HEK293T (cell line): ENCODE measurements around the gene CDH4.

Experiments
- BHLHE40 ChIP-seq: fragments of 450-650 bp; IDR thresholded peaks from 2 replicates; pipeline ENCODE4 v1.6.1; 2016; ENCODE audit warnings: mild to moderate bottlenecking, moderate library complexity, borderline replicate concordance
- CTBP1 ChIP-seq: fragments of 450-650 bp; IDR thresholded peaks from 2 replicates; pipeline ENCODE4 v1.6.1; 2016; ENCODE audit warnings: borderline replicate concordance
- ELF4 ChIP-seq: fragments of 450-650 bp; IDR thresholded peaks from 2 replicates; pipeline ENCODE4 v1.6.1; 2017; ENCODE audit warnings: antibody characterized with exemption
- FOXA1 ChIP-seq: fragments of 450-650 bp; IDR thresholded peaks from 2 replicates; pipeline ENCODE4 v1.6.1; 2016; ENCODE audit warnings: mild to moderate bottlenecking
- FOXK2 ChIP-seq: fragments of 450-650 bp; IDR thresholded peaks from 2 replicates; pipeline ENCODE4 v1.6.1; 2016; ENCODE audit warnings: mild to moderate bottlenecking
- FOXM1 ChIP-seq: fragments of 450-650 bp; IDR thresholded peaks from 2 replicates; pipeline ENCODE4 v1.6.1; 2017; ENCODE audit warnings: mild to moderate bottlenecking, borderline replicate concordance
- LEF1 ChIP-seq: fragments of 450-650 bp; IDR thresholded peaks from 2 replicates; pipeline ENCODE4 v1.6.1; 2017; ENCODE audit warnings: mild to moderate bottlenecking, borderline replicate concordance
- SUZ12 ChIP-seq: fragments of 450-650 bp; IDR thresholded peaks from 2 replicates; pipeline ENCODE4 v1.6.1; 2016; ENCODE audit warnings: mild to moderate bottlenecking

- TF ChIP-seq BHLHE40, result no peak
- TF ChIP-seq FOXM1, result no peak
- TF ChIP-seq FOXA1, result no peak
- no peak for TF ChIP-seq ELF4
- no peak for TF ChIP-seq SUZ12
- no peak for TF ChIP-seq LEF1
- no peak for TF ChIP-seq CTBP1
- no peak for TF ChIP-seq FOXK2
These were observed 724.2 kb downstream of the CDH4 start for GRCh38 chr20:61976263-61976643.
